ENCODE results near the gene ITIH6. TPM values are rescaled to one million over a fixed set of nuclear protein-coding genes. Genes with fewer than 3 reads are reported as not detected.
A peak's percentile ranks its signal among the peaks of the same experiment; 100 is the strongest.
"Not testable (repeated sequence)": the region's sequence is repeated elsewhere in the genome, so short reads cannot be mapped to it uniquely, and the experiment has no call there.

ITIH6 gene
- total RNA-seq, 1 donor from 2014 or later: not detected

- intact Hi-C loops (cut with DNase I): no loop called here
- no peak for ATAC-seq
- DNase-seq (ENCODE audit: missing footprints): no peak
Measured at GRCh38 chrX:54810532-54810931, 12.5 kb upstream of the ITIH6 start.

GRCh38 chrX:54808605-54809483, 10.8 kb upstream of the ITIH6 start:
- ATAC-seq: peak; percentile 94
- peak; percentile 96 for DNase-seq (ENCODE audit: missing footprints)
- intact Hi-C loops (cut with DNase I): loop anchor here (1.0 to 5.0 kb wide), 2 partner anchors 170 to 193 kb away; partner anchors contain the start of gene APEX2

- DNase-seq (ENCODE audit: missing footprints): peak; percentile 81
- intact Hi-C loops (cut with DNase I): loop anchor here (1.0 to 5.0 kb wide), 2 partner anchors 169 to 194 kb away; partner anchors contain the start of gene APEX2
- ATAC-seq: peak; percentile 91
Measured at GRCh38 chrX:54808109-54808604, 10.1 kb upstream of the ITIH6 start.

- ATAC-seq (peak; percentile 45), DNase-seq (ENCODE audit: missing footprints) (no peak)
- intact Hi-C loops (cut with DNase I): loop anchor here (1.0 to 5.0 kb wide), 2 partner anchors 168 to 195 kb away; partner anchors contain the start of gene APEX2
Measured at GRCh38 chrX:54807524-54808108, 9.6 kb upstream of the ITIH6 start, which contains the start of gene MAGED2. MAGED2 (plus strand) TSS chrX:54807745; CDS start chrX:54809332, 1,587 bp downstream.

GRCh38 chrX:54799046-54799445, 991 bp upstream of the ITIH6 start:
- intact Hi-C loops (cut with DNase I): no loop called here
- no peak for ATAC-seq

GRCh38 chrX:54794795-54795194, 3.3 kb downstream of the ITIH6 start:
- ATAC-seq (no peak), DNase-seq (ENCODE audit: missing footprints) (no peak)
- intact Hi-C loops (cut with DNase I): no loop called here

More at GRCh38 chrX:54799046-54799445, 991 bp upstream of the ITIH6 start:
- DNase-seq (ENCODE audit: missing footprints): no peak

- DNase-seq (ENCODE audit: missing footprints) (no peak), ATAC-seq (no peak)
- intact Hi-C loops (cut with DNase I): no loop called here
Measured at GRCh38 chrX:54794028-54794427, 4.0 kb downstream of the ITIH6 start.

GRCh38 chrX:54789405-54789804, 8.7 kb downstream of the ITIH6 start:
- ATAC-seq; intact Hi-C loops (cut with DNase I); DNase-seq (ENCODE audit: missing footprints): not testable (repeated sequence)

- intact Hi-C loops (cut with DNase I): no loop called here
- ATAC-seq: no peak
- DNase-seq (ENCODE audit: missing footprints): no peak
Measured at GRCh38 chrX:54788446-54788845, 9.6 kb downstream of the ITIH6 start.

GRCh38 chrX:54786967-54787366, 11.1 kb downstream of the ITIH6 start:
- intact Hi-C loops (cut with DNase I): no loop called here

DNA sequence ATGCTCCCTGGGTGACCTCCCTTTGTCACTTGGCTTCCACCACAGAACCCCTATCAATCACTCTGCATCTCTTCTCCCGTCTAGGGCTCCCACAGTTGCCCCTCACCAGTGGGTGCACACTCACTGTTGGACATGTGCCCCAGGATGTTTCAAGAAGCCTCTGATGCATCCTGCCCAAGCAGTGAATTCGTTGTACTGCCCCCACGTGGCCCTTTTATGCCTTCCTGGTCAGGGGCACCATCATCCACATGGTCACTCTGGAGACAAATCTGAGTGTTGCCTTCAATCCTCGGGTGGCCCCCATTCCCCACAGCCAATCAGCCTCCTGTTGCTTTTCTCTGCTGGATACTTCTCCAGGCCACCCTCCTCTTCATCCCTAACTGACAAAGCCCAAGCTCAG, 12.2 kb downstream of the ITIH6 start:
- intact Hi-C loops (cut with DNase I): no loop called here
- DNase-seq (ENCODE audit: missing footprints) (no peak), ATAC-seq (no peak)

More at GRCh38 chrX:54786967-54787366, 11.1 kb downstream of the ITIH6 start:
- DNase-seq (ENCODE audit: missing footprints) (no peak), ATAC-seq (no peak)

DNA sequence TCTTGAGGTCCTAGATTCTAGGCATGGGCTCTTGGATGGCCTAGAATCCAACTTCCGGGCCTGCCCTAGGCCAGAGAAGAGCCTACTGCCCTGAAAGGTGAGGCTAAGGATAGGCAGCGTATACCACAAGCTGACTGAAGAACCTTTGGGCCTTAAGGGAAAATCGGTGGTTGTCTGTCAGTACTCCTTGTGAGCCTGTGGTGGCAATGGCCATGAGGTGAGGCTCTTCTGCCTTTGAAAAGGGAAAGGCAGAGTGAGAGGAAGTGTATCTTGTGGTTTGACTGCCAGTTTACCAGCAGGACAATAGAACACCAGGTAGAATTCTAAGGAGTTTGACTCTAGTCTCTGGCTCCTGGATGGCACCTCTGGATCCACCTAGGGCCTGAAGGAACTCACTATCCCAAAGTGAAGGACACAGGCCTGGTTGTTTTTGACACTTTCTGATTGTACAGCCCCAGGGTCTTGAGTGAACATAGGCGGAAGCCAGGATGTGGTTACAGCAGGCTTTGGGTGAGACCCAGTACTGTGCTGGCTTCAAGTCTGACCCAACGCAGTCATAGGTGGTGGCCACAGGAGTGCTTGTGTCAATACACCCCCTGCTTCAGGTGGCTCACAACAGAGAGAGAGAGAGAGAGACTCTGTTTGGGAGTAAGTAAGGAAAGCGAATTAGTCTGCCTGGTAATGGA, 20.9 kb downstream of the ITIH6 start:
- DNase-seq (ENCODE audit: missing footprints) (no peak), ATAC-seq (no peak)
- intact Hi-C loops (cut with DNase I): no loop called here

GRCh38 chrX:54776061-54776460, 22.0 kb downstream of the ITIH6 start:
- ATAC-seq (no peak), DNase-seq (ENCODE audit: missing footprints) (no peak)
- intact Hi-C loops (cut with DNase I): no loop called here

DNA sequence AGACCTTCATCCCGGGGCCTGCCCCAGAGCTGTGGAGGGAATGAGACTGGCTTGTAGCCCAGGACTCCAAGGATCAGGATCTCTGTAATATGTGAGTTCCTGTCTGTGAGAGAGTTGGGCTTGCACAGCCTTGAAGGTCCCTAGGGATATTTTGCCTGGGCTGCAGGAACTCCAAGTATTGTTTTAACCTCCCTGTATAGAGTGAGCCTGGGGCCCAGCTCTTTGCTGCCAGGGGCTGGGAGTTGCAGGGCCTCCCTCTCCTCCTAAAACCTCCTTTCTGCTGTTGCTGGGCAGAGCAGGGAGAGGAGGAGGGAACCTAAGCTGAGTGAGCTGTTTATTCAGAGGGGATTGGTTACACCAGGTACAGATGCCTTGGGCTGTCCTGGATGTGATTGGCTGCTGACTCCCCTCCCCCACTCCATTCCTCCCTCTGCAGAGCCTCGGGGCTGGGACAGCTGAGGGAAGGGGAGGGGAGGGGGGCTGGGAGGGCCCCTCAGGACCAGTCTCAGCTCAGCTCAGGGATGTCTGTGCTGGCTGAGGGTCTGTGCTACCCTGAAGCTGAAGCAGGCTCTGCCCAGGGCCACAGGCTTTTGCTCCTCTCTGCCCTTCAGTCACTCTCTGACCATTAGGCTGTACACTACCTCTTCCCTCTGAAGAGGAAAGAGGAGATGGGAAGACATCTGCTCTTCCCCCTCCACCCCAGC, 23.5 kb downstream of the ITIH6 start:
- intact Hi-C loops (cut with DNase I); DNase-seq (ENCODE audit: missing footprints): not testable (repeated sequence)
- peak; percentile 74 for ATAC-seq

- ATAC-seq (no peak), DNase-seq (ENCODE audit: missing footprints) (no peak)
- intact Hi-C loops (cut with DNase I): no loop called here
Measured at GRCh38 chrX:54758114-54759055, 39.7 kb downstream of the ITIH6 start.

GRCh38 chrX:54754854-54755253, 43.2 kb downstream of the ITIH6 start:
- ATAC-seq (no peak), DNase-seq (ENCODE audit: missing footprints) (no peak)
- intact Hi-C loops (cut with DNase I): no loop called here

- DNase-seq (ENCODE audit: missing footprints) (no peak), ATAC-seq (no peak)
- intact Hi-C loops (cut with DNase I): no loop called here
Measured at GRCh38 chrX:54748626-54749025, 49.4 kb downstream of the ITIH6 start.
